GM21786 (cell line): ENCODE data around the gene CLIP4.
A peak's percentile ranks its signal among the peaks of the same experiment; 100 is the strongest.
"Not testable (repeated sequence)": the region's sequence is repeated elsewhere in the genome, so short reads cannot be mapped to it uniquely, and the experiment has no call there.

ENCODE experiments used
- ATAC-seq: cut with Tn5 transposase; IDR thresholded peaks from one replicate; pipeline ENCODE4 v1.9.1; 2021; ENCODE audit not compliant: unreplicated experiment

CLIP4 gene

GRCh38 chr2:29097569-29097968 lies 17.6 kb upstream of the CLIP4 start:
- no peak for ATAC-seq

DNA sequence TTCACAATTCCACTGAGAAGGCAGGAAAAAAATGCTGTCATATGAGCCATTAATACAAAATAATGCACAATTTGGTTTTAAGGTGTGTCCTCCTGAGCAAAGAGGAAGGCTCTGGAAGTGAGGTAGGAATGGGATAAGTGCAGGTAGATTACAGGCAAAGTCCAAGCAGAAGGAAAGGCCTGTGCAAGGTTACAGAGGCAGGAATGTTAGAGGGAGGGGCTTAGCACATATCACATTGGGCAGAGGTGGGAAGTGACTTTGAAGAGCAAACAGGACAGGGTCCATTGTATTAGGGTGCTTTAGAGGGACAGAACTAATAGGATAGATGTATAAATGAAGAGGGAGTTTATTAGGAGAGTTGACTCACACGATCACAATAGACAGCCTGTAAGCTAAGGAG lies 14.7 kb upstream of the CLIP4 start:
- no peak for ATAC-seq

GRCh38 chr2:29104688-29105087 lies 10.5 kb upstream of the CLIP4 start:
- ATAC-seq, result no peak

- ATAC-seq, result no peak
Measured at GRCh38 chr2:29105375-29105774, 9.8 kb upstream of the CLIP4 start.

GRCh38 chr2:29106256-29106655 lies 9.0 kb upstream of the CLIP4 start:
- ATAC-seq, result no peak

GRCh38 chr2:29106980-29107388 lies 8.2 kb upstream of the CLIP4 start:
- no peak for ATAC-seq

- not testable (repeated sequence) for ATAC-seq
Measured at GRCh38 chr2:29107547-29107946, 7.7 kb upstream of the CLIP4 start.

DNA sequence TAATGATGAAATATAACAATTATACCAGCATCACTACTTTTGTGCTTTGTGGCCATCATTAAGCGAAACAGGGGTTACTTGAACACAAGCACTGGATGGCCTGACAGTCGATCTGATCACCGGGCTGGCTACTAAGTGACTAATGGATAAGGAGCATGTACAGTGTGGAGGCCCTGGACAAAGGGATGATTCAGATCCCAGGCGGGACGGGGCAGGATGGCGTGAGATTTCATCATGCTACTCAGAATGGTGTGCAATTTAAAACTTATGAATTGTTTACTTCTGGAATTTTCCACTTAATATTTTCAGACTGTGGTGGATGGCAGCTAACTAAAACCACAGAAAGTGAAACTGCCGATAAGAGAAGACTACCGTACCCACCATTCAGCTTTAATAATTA lies 7.0 kb upstream of the CLIP4 start:
- ATAC-seq, result no peak

- no peak for ATAC-seq
Measured at GRCh38 chr2:29109246-29109645, 6.0 kb upstream of the CLIP4 start.

DNA sequence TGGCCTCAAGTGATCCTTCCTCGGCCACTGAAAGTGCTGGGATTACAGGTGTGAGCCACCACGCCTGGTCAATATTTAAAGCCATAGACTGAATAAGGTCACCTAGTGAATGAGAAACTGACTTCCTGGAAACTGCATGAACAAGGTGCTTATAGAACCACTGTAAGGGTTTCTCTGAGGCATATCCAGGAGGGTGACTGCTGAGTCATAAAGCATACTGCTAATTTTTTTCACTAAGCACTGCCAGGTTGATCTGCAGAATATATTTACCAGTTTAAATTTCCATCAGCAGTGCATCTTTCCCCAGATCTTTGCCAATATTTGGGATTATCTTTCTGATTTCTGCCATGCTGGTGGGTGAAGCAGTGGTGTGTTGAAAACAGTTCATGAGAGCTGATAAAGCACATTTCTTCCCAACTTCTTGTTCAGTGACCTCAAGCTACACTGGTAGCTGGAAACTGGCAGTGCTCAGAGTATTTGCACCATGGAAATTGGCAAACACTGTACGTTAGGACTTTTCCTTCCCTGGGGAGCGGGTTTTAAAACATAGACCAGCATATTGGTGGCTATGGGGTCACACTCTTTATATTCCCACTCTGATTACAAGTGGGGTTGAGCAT lies 4.2 kb upstream of the CLIP4 start:
- peak; percentile 61 for ATAC-seq

GRCh38 chr2:29112379-29112778 lies 2.8 kb upstream of the CLIP4 start:
- no peak for ATAC-seq

GRCh38 chr2:29113027-29113686 lies 2.1 kb upstream of the CLIP4 start:
- no peak for ATAC-seq

- ATAC-seq, result peak; percentile 25
Measured at GRCh38 chr2:29113891-29114321, 1.3 kb upstream of the CLIP4 start.

- ATAC-seq, result no peak
Measured at GRCh38 chr2:29114586-29114945, 649 bp upstream of the CLIP4 start.

- ATAC-seq, result peak; percentile 47
Measured at GRCh38 chr2:29115797-29116781, 874 bp downstream of the CLIP4 start.

DNA sequence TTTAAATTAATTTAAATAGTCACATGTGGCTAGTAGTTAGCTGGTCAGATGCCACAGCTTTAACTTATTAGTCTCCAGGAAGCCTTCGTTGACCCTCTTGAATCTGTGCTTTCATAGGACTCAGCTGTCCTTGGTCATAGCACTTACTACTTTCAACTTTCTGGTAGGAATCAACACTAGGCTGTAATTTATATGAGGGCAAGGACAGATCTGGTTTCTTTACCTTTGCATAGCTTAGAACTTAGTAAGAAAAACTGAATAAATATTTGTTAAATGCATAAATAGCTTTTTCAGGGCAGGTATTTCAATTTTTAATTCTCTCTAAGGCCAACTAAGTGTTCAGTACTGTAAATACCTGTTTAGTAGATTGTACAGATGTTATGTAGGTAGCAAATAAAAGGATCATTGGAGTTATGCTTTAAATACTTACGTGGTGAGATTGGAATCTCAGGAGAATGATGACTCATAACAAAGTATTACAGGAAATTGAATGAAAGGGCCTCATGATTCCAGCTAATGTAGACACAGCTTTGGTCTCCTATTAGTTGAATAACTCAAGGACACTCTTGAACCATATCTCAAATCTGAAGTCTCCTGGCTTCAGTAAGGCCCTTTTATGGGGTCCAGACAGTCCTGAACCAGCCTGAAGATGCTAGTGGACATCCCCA lies 2.6 kb downstream of the CLIP4 start:
- no peak for ATAC-seq

DNA sequence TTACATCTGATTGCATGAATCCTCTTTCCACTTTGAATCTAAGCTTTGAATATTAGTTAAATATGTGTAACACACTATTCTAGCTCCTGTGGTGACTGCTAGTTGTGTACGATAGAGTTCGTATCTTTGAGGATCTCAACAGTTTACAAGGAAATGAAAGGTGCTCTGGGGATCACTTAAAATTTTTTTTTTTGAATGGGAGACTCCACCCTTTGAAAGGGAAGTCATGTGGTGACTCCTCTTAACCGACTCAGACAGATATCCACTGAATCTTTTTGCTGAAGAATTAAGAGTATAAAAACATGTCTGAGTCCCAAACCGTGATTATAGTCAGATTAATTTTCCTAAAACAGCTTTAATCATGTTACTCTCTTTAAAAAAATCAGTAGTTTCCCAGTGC lies 4.0 kb downstream of the CLIP4 start:
- no peak for ATAC-seq

- no peak for ATAC-seq
Measured at GRCh38 chr2:29120846-29121245, 5.6 kb downstream of the CLIP4 start.

GRCh38 chr2:29123617-29124349 lies 8.6 kb downstream of the CLIP4 start:
- no peak for ATAC-seq

DNA sequence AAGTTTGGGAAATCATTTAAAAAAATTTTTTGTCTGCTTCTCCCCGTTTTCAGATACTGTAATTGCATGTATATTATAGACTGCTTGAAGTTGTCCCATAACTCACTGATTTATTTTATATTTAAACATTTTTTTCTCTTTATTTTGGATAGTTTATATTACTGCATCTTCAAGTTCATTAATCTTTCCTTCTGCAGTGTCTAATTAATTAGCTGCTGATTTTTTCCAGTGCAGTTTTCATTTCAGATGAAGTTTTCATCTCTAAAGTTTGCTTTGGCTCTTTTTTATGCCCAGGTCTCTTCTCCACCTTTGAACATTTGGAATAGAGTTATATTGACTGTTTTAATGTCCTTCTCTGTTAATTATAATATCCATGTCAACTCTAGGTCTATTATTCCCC lies 9.3 kb downstream of the CLIP4 start:
- no peak for ATAC-seq
